PFSK-1 (cell line): Measurements from ENCODE around the gene RPUSD1.

Experiments
- FOXP2 ChIP-seq: optimal IDR thresholded peaks from 2 replicates; pipeline ENCODE3; 2011; ENCODE audit warnings: borderline replicate concordance, control low read depth, inconsistent platforms; ENCODE audit not compliant: insufficient read depth; ENCODE audit errors: extremely low read length, extremely low read depth
- POLR2AphosphoS5 ChIP-seq: IDR thresholded peaks from 2 replicates; pipeline ENCODE4 v1.6.1; 2012; ENCODE audit warnings: low read depth, mild to moderate bottlenecking, control low read depth, low read length, moderate library complexity
- REST ChIP-seq, 2 experiments: IDR thresholded peaks; 2 replicates each; pipeline versions ENCODE4 v1.6.1 to v1.8.0; 2011 to 2012; ENCODE audit warnings: low read depth in 2 of 2, low read length in 2 of 2, control low read depth in 1 of 2, inconsistent platforms in 1 of 2, mild to moderate bottlenecking in 1 of 2, moderate library complexity in 1 of 2; ENCODE audit not compliant: insufficient read depth in 1 of 2
- TAF1 ChIP-seq: IDR thresholded peaks from 2 replicates; pipeline ENCODE4 v1.6.1; 2012; ENCODE audit warnings: low read length, control low read depth, borderline replicate concordance; ENCODE audit not compliant: insufficient read depth

DNA sequence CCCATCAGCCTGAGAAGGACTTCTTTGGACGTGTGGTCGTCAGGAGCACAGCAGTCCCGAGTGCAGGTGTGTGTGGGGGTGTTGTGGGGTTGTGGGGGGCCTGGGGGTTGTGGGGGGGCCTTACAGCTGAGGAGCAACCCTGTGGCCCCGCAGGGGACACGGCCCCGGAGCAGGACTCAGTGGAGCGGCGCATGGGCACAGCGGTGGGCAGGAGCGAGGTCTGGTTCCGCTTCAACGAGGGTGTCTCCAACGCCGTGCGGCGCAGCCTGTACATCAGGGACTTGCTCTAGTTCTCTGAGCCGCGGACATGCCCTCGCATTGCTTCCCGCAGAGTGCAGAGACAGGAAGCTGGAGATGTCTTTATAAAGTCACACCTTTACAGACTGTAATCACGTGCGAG, 9.5 kb upstream of the RPUSD1 start:
- no peak for TF ChIP-seq POLR2AphosphoS5
- TF ChIP-seq REST (IDR thresholded peaks at IDR 0.05; ENCODE audit: insufficient read depth in 1 of 2, low read depth in 2 of 2, low read length in 2 of 2): no peak
- no peak for TF ChIP-seq FOXP2
- TF ChIP-seq TAF1: no peak
